ENCODE results near the gene PSMD4.
"Not testable (repeated sequence)": the region's sequence is repeated elsewhere in the genome, so short reads cannot be mapped to it uniquely, and the experiment has no call there.

PSMD4 gene

GRCh38 chr1:151254217-151255213 lies at the start of gene PSMD4:
Gene PSMD4 (plus strand): TSS chr1:151254734. CDS start chr1:151254783, 49 bp downstream.
- DNase-seq, result peak; percentile 96

GRCh38 chr1:151205381-151205965 lies 49.1 kb upstream of the PSMD4 start:
- not testable (repeated sequence) for DNase-seq

GRCh38 chr1:151210830-151211229 lies 43.7 kb upstream of the PSMD4 start:
- no peak for DNase-seq

GRCh38 chr1:151211972-151212705 lies 42.4 kb upstream of the PSMD4 start:
- no peak for DNase-seq

- no peak for DNase-seq
These were observed 41.0 kb upstream of the PSMD4 start for GRCh38 chr1:151213560-151213959.

- DNase-seq, result no peak
These were observed 32.9 kb upstream of the PSMD4 start for GRCh38 chr1:151221616-151222015.

GRCh38 chr1:151222130-151222529 lies 32.4 kb upstream of the PSMD4 start:
- no peak for DNase-seq

- no peak for DNase-seq
These were observed 19.3 kb upstream of the PSMD4 start for GRCh38 chr1:151235235-151235634.

- DNase-seq, result no peak
These were observed 16.7 kb upstream of the PSMD4 start for GRCh38 chr1:151237678-151238466.

- no peak for DNase-seq
These were observed 16.1 kb upstream of the PSMD4 start for GRCh38 chr1:151238467-151238739.

- no peak for DNase-seq
These were observed 12.1 kb upstream of the PSMD4 start for GRCh38 chr1:151242442-151242841.

GRCh38 chr1:151243683-151244216 lies 10.8 kb upstream of the PSMD4 start:
- DNase-seq, result no peak

GRCh38 chr1:151246786-151247185 lies 7.7 kb upstream of the PSMD4 start:
- no peak for DNase-seq

- DNase-seq, result peak; percentile 85
These were observed 2.7 kb upstream of the PSMD4 start for GRCh38 chr1:151251656-151252470.

- DNase-seq, result no peak
These were observed 847 bp downstream of the PSMD4 start for GRCh38 chr1:151255381-151255780.

GRCh38 chr1:151259351-151259750 lies 4.8 kb downstream of the PSMD4 start:
- DNase-seq, result no peak

- no peak for DNase-seq
These were observed 11.1 kb downstream of the PSMD4 start for GRCh38 chr1:151265446-151266236.

- DNase-seq, result no peak
These were observed 11.8 kb downstream of the PSMD4 start for GRCh38 chr1:151266315-151266714.

- DNase-seq, result no peak
These were observed 12.3 kb downstream of the PSMD4 start for GRCh38 chr1:151266821-151267220.

- DNase-seq, result no peak
These were observed 13.2 kb downstream of the PSMD4 start for GRCh38 chr1:151267760-151268159.
